ENCODE results near the gene DSCAM. TPM values are rescaled to one million over a fixed set of nuclear protein-coding genes. Genes with fewer than 3 reads are reported as not detected.

Gene DSCAM
- total RNA-seq, 1 donor, result not detected

- no peak for TF ChIP-seq CTCF (IDR thresholded peaks at IDR 0.05; ENCODE audit: insufficient read depth, low read depth, low read length)
- DNase-seq (ENCODE audit: low read depth), result no peak
These were observed 466.8 kb downstream of the DSCAM start for GRCh38 chr21:40379881-40380810.

GRCh38 chr21:40377135-40377534, 469.8 kb downstream of the DSCAM start:
- DNase-seq (ENCODE audit: low read depth), result no peak
- H3K4me3 ChIP-seq (ENCODE audit: low read depth, low read length), result no peak overlapping the region
- TF ChIP-seq CTCF (IDR thresholded peaks at IDR 0.05; ENCODE audit: insufficient read depth, low read depth, low read length), result no peak

More at GRCh38 chr21:40379881-40380810, 466.8 kb downstream of the DSCAM start:
- no peak overlapping the region for H3K4me3 ChIP-seq (ENCODE audit: low read depth, low read length)

- DNase-seq (ENCODE audit: low read depth), result no peak
- TF ChIP-seq CTCF (IDR thresholded peaks at IDR 0.05; ENCODE audit: insufficient read depth, low read depth, low read length), result no peak
- H3K4me3 ChIP-seq (ENCODE audit: low read depth, low read length), result no peak overlapping the region
These were observed 473.2 kb downstream of the DSCAM start for GRCh38 chr21:40373761-40374160.

GRCh38 chr21:40372506-40372905, 474.5 kb downstream of the DSCAM start:
- H3K4me3 ChIP-seq (ENCODE audit: low read depth, low read length), result no peak overlapping the region
- no peak for TF ChIP-seq CTCF (IDR thresholded peaks at IDR 0.05; ENCODE audit: insufficient read depth, low read depth, low read length)
- no peak for DNase-seq (ENCODE audit: low read depth)

- no peak for TF ChIP-seq CTCF (IDR thresholded peaks at IDR 0.05; ENCODE audit: insufficient read depth, low read depth, low read length)
- H3K4me3 ChIP-seq (ENCODE audit: low read depth, low read length), result no peak overlapping the region
- no peak for DNase-seq (ENCODE audit: low read depth)
These were observed 475.6 kb downstream of the DSCAM start for GRCh38 chr21:40371329-40371728.

GRCh38 chr21:40356644-40357043, 490.3 kb downstream of the DSCAM start:
- TF ChIP-seq CTCF (IDR thresholded peaks at IDR 0.05; ENCODE audit: insufficient read depth, low read depth, low read length), result no peak
- H3K4me3 ChIP-seq (ENCODE audit: low read depth, low read length), result no peak overlapping the region

More at GRCh38 chr21:40356644-40357043, 490.3 kb downstream of the DSCAM start:
- DNase-seq (ENCODE audit: low read depth), result no peak
